Activated T-cell treated with anti-CD3 and anti-CD28 coated beads, Interleukin-2, amount 50 U/mL, for 24 hours (primary cell): ENCODE data around the gene LRP1B.

Experiments used
- DNase-seq: peaks from one replicate; pipeline ENCODE4 v3.0.0-alpha.2; 2020
- H3K27ac Mint-ChIP-seq: 2 replicates; pipeline ENCODE4 v1.8.0; 2020; ENCODE audit warnings: mild to moderate bottlenecking, mixed read lengths
- H3K27me3 Mint-ChIP-seq: 2 replicates; pipeline ENCODE4 v1.8.0; 2020; ENCODE audit warnings: mixed read lengths
- H3K36me3 Mint-ChIP-seq: 2 replicates; pipeline ENCODE4 v1.8.0; 2020; ENCODE audit warnings: low read depth, mixed read lengths
- H3K4me1 Mint-ChIP-seq: 2 replicates; pipeline ENCODE4 v1.8.0; 2020; ENCODE audit warnings: low read depth, mixed read lengths
- H3K4me3 Mint-ChIP-seq: 2 replicates; pipeline ENCODE4 v1.8.0; 2020; ENCODE audit warnings: mild to moderate bottlenecking, moderate library complexity, mixed read lengths
- H3K9me3 Mint-ChIP-seq: 2 replicates; pipeline ENCODE4 v1.8.0; 2020; ENCODE audit warnings: mixed read lengths

The LRP1B gene

GRCh38 chr2:141992695-141993094, 138.1 kb downstream of the LRP1B start:
- Mint-ChIP-seq H3K4me3 (no peak overlapping the region), H3K36me3 (no peaks in the 10 kb centered on the region), H3K27me3 (no peaks in the 10 kb centered on the region), H3K9me3 (peaks cover 5% of the 10 kb centered on the region), H3K27ac (no peak overlapping the region), H3K4me1 (no peaks in the 10 kb centered on the region)
- no peak for DNase-seq

- Mint-ChIP-seq H3K4me3 (no peak overlapping the region), H3K9me3 (peaks cover 7% of the 10 kb centered on the region), H3K27ac (no peak overlapping the region), H3K36me3 (no peaks in the 10 kb centered on the region), H3K27me3 (no peaks in the 10 kb centered on the region), H3K4me1 (no peaks in the 10 kb centered on the region)
- DNase-seq: no peak
Observed at GRCh38 chr2:141968433-141968832, 162.4 kb downstream of the LRP1B start.

DNA sequence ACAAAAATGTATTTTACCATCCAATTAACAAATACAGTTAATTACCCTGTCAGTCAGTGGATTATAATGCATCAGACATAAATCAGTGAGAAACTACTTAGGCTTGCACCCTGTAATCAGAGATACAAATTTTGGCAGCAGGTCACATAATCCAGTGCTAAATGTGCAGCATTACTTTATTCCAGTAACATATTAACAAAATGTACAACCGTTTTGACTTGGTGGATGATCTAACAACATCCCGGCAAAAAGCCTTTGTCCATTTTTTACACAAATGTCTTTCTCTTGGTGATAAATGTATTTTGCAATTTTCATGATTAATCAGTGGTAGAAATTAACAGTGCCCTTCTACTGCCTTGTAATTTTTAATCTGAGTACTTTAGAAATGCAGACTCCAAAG, 162.8 kb downstream of the LRP1B start:
- Mint-ChIP-seq H3K9me3 (peaks cover 7% of the 10 kb centered on the region), H3K4me1 (no peaks in the 10 kb centered on the region), H3K27me3 (no peaks in the 10 kb centered on the region), H3K36me3 (no peaks in the 10 kb centered on the region), H3K4me3 (no peak overlapping the region), H3K27ac (no peak overlapping the region)
- DNase-seq: no peak

DNA sequence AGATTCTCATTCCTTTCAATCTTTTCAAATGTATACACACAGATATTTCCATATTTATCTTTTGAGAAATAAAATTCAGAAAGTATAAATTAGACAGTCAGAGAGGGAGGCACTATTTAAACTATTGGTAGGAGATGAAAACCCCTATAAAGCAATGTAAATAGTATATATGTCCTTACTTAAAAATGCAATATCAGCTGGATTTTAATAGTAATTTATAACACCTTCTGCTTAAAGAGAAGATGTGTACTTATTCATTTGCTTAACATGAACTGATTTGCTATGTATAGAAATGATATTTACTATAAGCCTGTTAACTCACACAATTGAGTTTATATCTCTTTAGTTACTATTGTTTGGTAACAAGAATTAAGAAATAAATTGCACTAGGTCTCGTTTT, 163.3 kb downstream of the LRP1B start:
- no peaks in the 10 kb centered on the region for H3K4me1 Mint-ChIP-seq
- DNase-seq: no peak

DNA sequence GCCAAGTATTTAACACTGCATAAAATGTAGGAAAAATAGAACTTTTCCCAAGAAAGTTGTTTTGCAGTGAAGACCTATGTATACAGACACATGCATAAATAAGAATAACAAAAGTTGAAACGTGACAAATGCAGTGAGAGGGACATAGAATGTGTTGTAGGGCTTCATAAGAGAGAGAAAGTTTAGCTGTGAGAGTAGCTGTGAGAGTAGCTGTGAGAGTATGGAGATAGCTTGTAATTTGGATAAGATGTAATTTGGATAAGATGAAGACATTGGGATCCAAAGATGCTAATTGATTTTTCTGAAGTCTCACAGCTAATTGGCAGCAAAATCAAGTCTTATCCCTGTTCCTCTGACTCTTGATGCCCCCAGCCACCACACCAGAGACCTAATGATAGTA, 170.9 kb downstream of the LRP1B start:
- Mint-ChIP-seq H3K4me3 (no peak overlapping the region), H3K9me3 (peaks cover 4% of the 10 kb centered on the region), H3K27ac (no peak overlapping the region), H3K4me1 (no peaks in the 10 kb centered on the region), H3K36me3 (no peaks in the 10 kb centered on the region), H3K27me3 (no peaks in the 10 kb centered on the region)
- no peak for DNase-seq

More for the DNA sequence above, 163.3 kb downstream of the LRP1B start:
- Mint-ChIP-seq H3K36me3 (no peaks in the 10 kb centered on the region), H3K9me3 (peaks cover 7% of the 10 kb centered on the region), H3K27ac (no peak overlapping the region), H3K4me3 (no peak overlapping the region), H3K27me3 (no peaks in the 10 kb centered on the region)

DNA sequence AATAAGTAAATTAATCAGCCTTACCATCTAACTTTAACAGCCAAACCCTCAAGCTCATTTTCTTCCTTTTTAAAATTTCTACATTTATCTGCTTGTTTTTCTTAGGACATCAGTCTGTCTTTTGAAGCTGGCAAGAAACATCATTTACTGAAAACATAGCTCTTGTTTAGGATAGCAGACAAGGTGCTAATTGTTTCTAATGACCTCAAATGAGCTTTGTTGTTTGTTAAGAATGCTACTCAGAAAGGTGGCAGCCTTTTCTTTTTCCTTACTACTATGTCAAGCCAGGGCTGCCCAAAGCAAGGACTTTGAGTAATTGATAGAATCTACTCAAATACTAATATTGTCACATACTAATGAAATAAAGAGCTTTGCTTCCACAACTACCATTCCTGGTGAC, 171.8 kb downstream of the LRP1B start:
- H3K27me3 Mint-ChIP-seq: no peaks in the 10 kb centered on the region
- H3K36me3 Mint-ChIP-seq: no peaks in the 10 kb centered on the region
- no peak overlapping the region for H3K27ac Mint-ChIP-seq
- peaks cover 8% of the 10 kb centered on the region for H3K9me3 Mint-ChIP-seq
- no peaks in the 10 kb centered on the region for H3K4me1 Mint-ChIP-seq
- DNase-seq: no peak
- no peak overlapping the region for H3K4me3 Mint-ChIP-seq

DNA sequence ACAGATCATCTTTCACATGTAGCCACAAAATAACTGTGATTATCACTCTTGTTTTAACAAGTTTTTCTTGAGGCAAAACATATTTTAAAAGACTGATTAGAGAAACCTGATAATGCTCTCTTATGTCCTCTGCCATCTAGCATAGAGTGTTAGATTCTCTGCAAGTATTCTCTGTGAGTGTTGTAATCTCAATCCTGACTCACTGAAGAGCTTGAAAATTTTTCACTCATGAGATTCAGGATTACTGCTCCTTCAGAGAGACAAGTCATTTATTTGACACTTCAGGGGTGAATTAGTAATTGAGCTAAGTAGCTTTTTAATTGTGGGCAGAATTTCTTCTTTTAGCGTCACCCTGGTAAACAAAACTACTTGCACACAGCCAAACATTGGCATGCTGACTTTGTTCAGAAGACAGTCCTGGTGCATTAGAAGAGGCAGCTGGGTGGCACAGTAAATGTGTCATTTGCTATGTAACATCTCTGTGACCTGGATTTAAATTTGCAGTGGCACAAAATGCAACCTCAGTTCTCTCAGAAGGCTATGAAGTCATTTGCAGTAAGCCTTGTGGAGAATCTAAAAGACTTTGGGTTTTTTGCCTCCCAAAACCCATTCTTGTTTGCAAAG, 172.9 kb downstream of the LRP1B start:
- no peaks in the 10 kb centered on the region for H3K4me1 Mint-ChIP-seq
- no peak for DNase-seq
- H3K36me3 Mint-ChIP-seq: no peaks in the 10 kb centered on the region
- no peak overlapping the region for H3K4me3 Mint-ChIP-seq
- H3K9me3 Mint-ChIP-seq: peaks cover 8% of the 10 kb centered on the region
- no peak overlapping the region for H3K27ac Mint-ChIP-seq
- no peaks in the 10 kb centered on the region for H3K27me3 Mint-ChIP-seq

DNA sequence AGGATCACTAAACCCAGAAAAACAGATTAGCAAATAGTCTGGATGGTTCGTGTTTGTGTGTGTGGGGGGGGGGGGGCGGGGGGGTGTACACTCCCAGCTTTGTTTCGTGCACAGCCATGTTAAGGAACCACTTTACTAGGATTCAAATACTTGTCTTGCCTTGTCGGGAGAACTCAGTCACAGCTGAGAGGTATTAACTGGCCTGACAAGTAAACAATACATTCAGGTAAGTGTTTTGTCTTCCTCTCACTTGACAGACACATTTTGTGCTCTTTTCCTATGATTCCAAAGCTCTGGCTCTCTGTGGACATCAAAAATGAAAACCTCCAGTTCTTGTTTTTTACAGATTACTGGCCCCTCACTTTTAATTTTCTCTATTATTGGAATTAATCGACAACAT, 173.5 kb downstream of the LRP1B start:
- H3K27ac Mint-ChIP-seq: no peak overlapping the region
- DNase-seq: no peak
- H3K9me3 Mint-ChIP-seq: peaks cover 8% of the 10 kb centered on the region
- H3K4me3 Mint-ChIP-seq: no peak overlapping the region
- no peaks in the 10 kb centered on the region for H3K4me1 Mint-ChIP-seq
- no peaks in the 10 kb centered on the region for H3K27me3 Mint-ChIP-seq
- no peaks in the 10 kb centered on the region for H3K36me3 Mint-ChIP-seq

DNA sequence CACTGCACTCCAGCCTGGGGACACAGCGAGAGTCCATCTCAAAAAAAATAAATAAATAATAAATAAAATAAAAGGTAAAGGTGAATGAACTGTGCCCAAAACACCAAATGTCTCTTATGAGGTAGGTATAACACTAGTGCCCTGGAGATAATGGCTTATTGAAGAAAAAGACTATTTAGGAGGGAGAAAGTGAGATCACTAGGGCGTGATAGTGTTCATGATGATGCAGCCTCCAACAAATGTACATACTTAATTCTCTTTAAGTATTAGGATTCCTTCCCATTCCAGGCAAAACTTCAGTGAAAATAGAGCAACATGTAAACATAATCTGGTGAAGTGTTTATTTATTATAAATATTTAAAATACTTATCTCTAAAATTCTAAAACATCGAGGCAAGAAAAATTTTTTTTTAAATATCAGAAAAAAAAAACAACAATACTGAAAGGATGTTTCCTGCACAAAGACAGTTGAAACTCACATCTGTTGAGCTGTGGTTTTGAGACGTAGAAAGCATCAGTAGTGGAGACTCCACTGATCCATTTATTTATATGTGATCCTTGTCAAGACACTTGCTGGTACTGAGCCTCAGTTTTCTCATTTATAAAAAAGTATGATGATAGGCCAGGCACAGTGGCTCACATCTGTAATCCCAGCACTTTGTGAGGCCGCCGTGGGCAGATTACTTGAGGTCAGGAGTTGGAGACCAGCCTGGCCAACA, 183.3 kb downstream of the LRP1B start:
- Mint-ChIP-seq H3K36me3 (no peaks in the 10 kb centered on the region), H3K27me3 (no peaks in the 10 kb centered on the region), H3K4me1 (no peaks in the 10 kb centered on the region), H3K4me3 (no peak overlapping the region), H3K27ac (no peak overlapping the region), H3K9me3 (peaks cover 7% of the 10 kb centered on the region)
- no peak for DNase-seq

- Mint-ChIP-seq H3K9me3 (peaks cover 10% of the 10 kb centered on the region), H3K4me3 (no peak overlapping the region), H3K36me3 (no peaks in the 10 kb centered on the region), H3K4me1 (no peaks in the 10 kb centered on the region), H3K27me3 (no peaks in the 10 kb centered on the region), H3K27ac (no peak overlapping the region)
- DNase-seq: no peak
Observed at GRCh38 chr2:141946016-141946415, 184.8 kb downstream of the LRP1B start.

DNA sequence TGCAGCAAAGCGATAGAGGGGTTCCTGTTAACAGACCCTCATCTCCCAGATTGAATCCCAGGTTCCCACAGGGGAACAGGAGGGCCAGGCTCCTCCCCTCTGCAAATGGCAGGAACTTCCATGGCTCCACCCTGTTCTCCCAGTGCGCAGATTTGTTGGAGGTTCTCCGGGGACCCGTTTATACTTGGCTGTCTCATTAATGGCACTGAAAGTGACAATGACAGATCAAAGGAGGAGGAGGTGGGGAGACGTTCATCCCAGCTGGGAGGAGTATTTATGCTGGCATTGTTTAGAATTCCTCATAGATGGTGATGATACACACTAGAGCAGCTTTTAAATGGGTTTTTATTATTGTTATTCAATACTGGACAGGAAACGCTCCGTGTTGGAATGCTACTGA, 186.9 kb downstream of the LRP1B start:
- no peak for DNase-seq
- no peak overlapping the region for H3K4me3 Mint-ChIP-seq
- no peaks in the 10 kb centered on the region for H3K27me3 Mint-ChIP-seq
- H3K4me1 Mint-ChIP-seq: no peaks in the 10 kb centered on the region
- no peaks in the 10 kb centered on the region for H3K36me3 Mint-ChIP-seq
- peaks cover 10% of the 10 kb centered on the region for H3K9me3 Mint-ChIP-seq
- H3K27ac Mint-ChIP-seq: no peak overlapping the region

DNA sequence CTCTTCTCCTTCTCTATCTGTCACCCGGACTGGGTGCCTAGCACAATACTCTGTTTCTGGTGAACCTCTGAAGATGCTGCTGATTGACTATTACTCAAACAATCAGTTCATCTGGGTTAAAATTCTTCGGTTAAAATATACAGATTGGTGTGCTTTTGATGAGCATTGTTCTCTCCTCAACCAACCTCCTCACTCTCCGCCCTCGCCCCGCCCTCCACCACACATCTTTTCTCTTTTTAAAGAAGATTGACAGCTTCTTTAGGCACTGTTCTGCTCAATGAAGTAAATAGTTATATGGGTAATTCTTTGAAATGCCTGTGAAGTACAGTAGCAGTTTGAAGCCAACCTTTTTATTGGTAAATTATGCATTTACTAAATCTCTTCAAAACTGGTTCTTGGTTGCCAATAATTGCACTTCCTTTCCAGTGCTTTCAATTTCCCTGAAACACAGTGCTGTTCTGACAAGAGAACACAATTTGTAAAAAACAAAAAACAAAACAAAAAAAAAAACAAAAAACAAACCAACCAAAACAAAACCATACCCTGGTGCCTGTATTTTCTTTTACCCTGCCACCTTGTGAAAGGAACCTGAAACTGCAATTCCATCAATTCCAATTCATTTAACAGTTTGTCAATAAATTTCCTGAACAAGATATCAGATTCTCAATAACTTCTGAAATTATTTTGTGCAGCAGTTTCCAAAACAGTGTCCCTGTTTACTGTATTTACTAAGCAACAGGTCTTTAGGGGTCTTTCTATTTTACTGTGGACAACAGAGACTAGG, 188.6 kb downstream of the LRP1B start:
- no peak overlapping the region for H3K27ac Mint-ChIP-seq
- no peaks in the 10 kb centered on the region for H3K4me1 Mint-ChIP-seq
- H3K4me3 Mint-ChIP-seq: no peak overlapping the region
- H3K27me3 Mint-ChIP-seq: no peaks in the 10 kb centered on the region
- DNase-seq: no peak
- H3K9me3 Mint-ChIP-seq: peaks cover 10% of the 10 kb centered on the region
- no peaks in the 10 kb centered on the region for H3K36me3 Mint-ChIP-seq

- Mint-ChIP-seq H3K36me3 (no peaks in the 10 kb centered on the region), H3K27ac (no peak overlapping the region), H3K4me3 (no peak overlapping the region), H3K27me3 (no peaks in the 10 kb centered on the region), H3K9me3 (peaks cover 8% of the 10 kb centered on the region), H3K4me1 (no peaks in the 10 kb centered on the region)
- no peak for DNase-seq
Observed at GRCh38 chr2:141941210-141941714, 189.6 kb downstream of the LRP1B start.

GRCh38 chr2:141940709-141941108, 190.1 kb downstream of the LRP1B start:
- Mint-ChIP-seq H3K9me3 (peaks cover 7% of the 10 kb centered on the region), H3K36me3 (no peaks in the 10 kb centered on the region), H3K27ac (no peak overlapping the region), H3K4me3 (no peak overlapping the region), H3K27me3 (no peaks in the 10 kb centered on the region), H3K4me1 (no peaks in the 10 kb centered on the region)
- DNase-seq: no peak

GRCh38 chr2:141933226-141933625, 197.6 kb downstream of the LRP1B start:
- no peak overlapping the region for H3K4me3 Mint-ChIP-seq
- no peak overlapping the region for H3K27ac Mint-ChIP-seq
- DNase-seq: no peak
- H3K27me3 Mint-ChIP-seq: no peaks in the 10 kb centered on the region
- peaks cover 5% of the 10 kb centered on the region for H3K9me3 Mint-ChIP-seq
- no peaks in the 10 kb centered on the region for H3K36me3 Mint-ChIP-seq
- no peaks in the 10 kb centered on the region for H3K4me1 Mint-ChIP-seq
